ENCODE measurements around the gene NOL7. TPM values are rescaled to one million over a fixed set of nuclear protein-coding genes. Genes with fewer than 3 reads are reported as not detected.

NOL7 gene
- total and polyA plus RNA-seq, 10 donors, result 44.6 to 73.6 (median 54.0) TPM

GRCh38 chr6:13597073-13597472, 18.1 kb upstream of the NOL7 start:
- no peak for DNase-seq
- H3K9me3 ChIP-seq, result no peaks in the 10 kb centered on the region
- H3K4me3 ChIP-seq, result no peak overlapping the region
- intact Hi-C loops (cut with DNase I; ENCODE audit: low total_unique reads), result no loop called here
- H3K27ac ChIP-seq, result no peak overlapping the region
- TF ChIP-seq CTCF (IDR thresholded peaks at IDR 0.05 in 8 of 11, conservative IDR thresholded peaks at IDR 0.05 in 3 of 11) (no peak), POLR2AphosphoS5 (IDR thresholded peaks at IDR 0.05) (no peak), POLR2A (IDR thresholded peaks at IDR 0.05) (no peak)
- H3K36me3 ChIP-seq, result peaks cover 0 to 100% (median 68%) of the 10 kb centered on the region in 6 donors
- no peaks in the 10 kb centered on the region for H3K27me3 ChIP-seq (replicated peaks in 1 of 7)
- 87 to 94% (median 92%) methylated on average over 4 of the region's 4 CpGs for WGBS, 5 donors
- H3K4me1 ChIP-seq, result no peaks in the 10 kb centered on the region

GRCh38 chr6:13600036-13600435, 15.1 kb upstream of the NOL7 start:
- H3K27me3 ChIP-seq (replicated peaks in 1 of 7), result no peaks in the 10 kb centered on the region
- no peaks in the 10 kb centered on the region for H3K9me3 ChIP-seq
- TF ChIP-seq POLR2A (IDR thresholded peaks at IDR 0.05) (no peak), POLR2AphosphoS5 (IDR thresholded peaks at IDR 0.05) (no peak), CTCF (IDR thresholded peaks at IDR 0.05 in 8 of 11, conservative IDR thresholded peaks at IDR 0.05 in 3 of 11) (no peak)
- intact Hi-C loops (cut with DNase I; ENCODE audit: low total_unique reads), result no loop called here
- H3K27ac ChIP-seq, result no peak overlapping the region
- DNase-seq, result no peak
- no peaks in the 10 kb centered on the region for H3K4me1 ChIP-seq
- 95 to 97% (median 97%) methylated on average over 6 of the region's 6 CpGs for WGBS, 5 donors
- H3K36me3 ChIP-seq, result peaks cover 0 to 100% (median 52%) of the 10 kb centered on the region in 6 donors
- no peak overlapping the region for H3K4me3 ChIP-seq

- 81 to 91% (median 88%) methylated on average over 4 of the region's 4 CpGs for WGBS, 5 donors
- intact Hi-C loops (cut with DNase I; ENCODE audit: low total_unique reads), result no loop called here
Observed at GRCh38 chr6:13604135-13604534, 11.0 kb upstream of the NOL7 start.

More at GRCh38 chr6:13604135-13604534, 11.0 kb upstream of the NOL7 start:
- DNase-seq, result no peak
- Histone ChIP-seq H3K4me3 (no peak overlapping the region), H3K27ac (no peak overlapping the region), H3K36me3 (peaks cover 0 to 89% (median 24%) of the 10 kb centered on the region in 6 donors), H3K27me3 (replicated peaks in 1 of 7) (no peaks in the 10 kb centered on the region), H3K9me3 (no peaks in the 10 kb centered on the region), H3K4me1 (no peaks in the 10 kb centered on the region)
- TF ChIP-seq CTCF (IDR thresholded peaks at IDR 0.05 in 8 of 11, conservative IDR thresholded peaks at IDR 0.05 in 3 of 11) (no peak), POLR2A (IDR thresholded peaks at IDR 0.05) (no peak), POLR2AphosphoS5 (IDR thresholded peaks at IDR 0.05) (no peak)

All from spleen (tissue), 11 donors.